Endodermal cell (in vitro differentiated cells): ENCODE results near the gene SERPING1. TPM values are rescaled to one million over a fixed set of nuclear protein-coding genes. Genes with fewer than 3 reads are reported as not detected.

Experiments used
- DNase-seq: peaks from one replicate; pipeline ENCODE4 v3.0.0-alpha.2; 2017
- H3K27ac ChIP-seq: 2 replicates; pipeline ENCODE4 v1.5.1; 2013; ENCODE audit warnings: mild to moderate bottlenecking, low read depth, low read length, moderate library complexity
- H3K27me3 ChIP-seq: 2 replicates; pipeline ENCODE4 v1.6.1; 2013; ENCODE audit warnings: mild to moderate bottlenecking, low read length, moderate library complexity; ENCODE audit not compliant: insufficient read depth, control insufficient read depth, poor library complexity, severe bottlenecking
- H3K36me3 ChIP-seq: 2 replicates; pipeline ENCODE4 v1.7.0; 2013; ENCODE audit warnings: mild to moderate bottlenecking, low read length, moderate library complexity; ENCODE audit not compliant: control insufficient read depth, insufficient read depth
- H3K4me1 ChIP-seq: one replicate; pipeline ENCODE4 v1.7.0; 2013; ENCODE audit warnings: low read length; ENCODE audit not compliant: control insufficient read depth, insufficient read depth
- H3K4me3 ChIP-seq: 2 replicates; pipeline ENCODE4 v1.5.1; 2013; ENCODE audit warnings: mild to moderate bottlenecking, low read length, moderate library complexity
- H3K9ac ChIP-seq: 2 replicates; pipeline ENCODE4 v1.6.1; 2013; ENCODE audit warnings: mild to moderate bottlenecking, low read length, moderate library complexity; ENCODE audit not compliant: poor library complexity, severe bottlenecking; ENCODE audit errors: extremely low read depth
- H3K9me3 ChIP-seq: 2 replicates; pipeline ENCODE4 v1.6.1; 2013; ENCODE audit warnings: mild to moderate bottlenecking, low read length, moderate library complexity; ENCODE audit not compliant: control insufficient read depth
- H3K27ac Mint-ChIP-seq: 2 replicates; pipeline ENCODE4 v1.8.0; 2020; ENCODE audit warnings: mixed read lengths
- H3K27me3 Mint-ChIP-seq: 2 replicates; pipeline ENCODE4 v1.8.0; 2021; ENCODE audit warnings: mild to moderate bottlenecking, mixed read lengths; ENCODE audit not compliant: insufficient read depth
- H3K36me3 Mint-ChIP-seq: 2 replicates; pipeline ENCODE4 v1.8.0; 2020; ENCODE audit warnings: low read depth, mixed read lengths
- H3K4me1 Mint-ChIP-seq: 2 replicates; pipeline ENCODE4 v1.8.0; 2020; ENCODE audit warnings: mixed read lengths
- H3K4me3 Mint-ChIP-seq: 2 replicates; pipeline ENCODE4 v1.8.0; 2020; ENCODE audit warnings: mild to moderate bottlenecking, moderate library complexity, mixed read lengths
- H3K9me3 Mint-ChIP-seq: 2 replicates; pipeline ENCODE4 v1.8.0; 2020; ENCODE audit warnings: mild to moderate bottlenecking, mixed read lengths
- whole genome bisulfite sequencing, 2 experiments: methylation state at CpG; one replicate each; pipeline versions ENCODE4 v1.1.5 to v1.1.7; 2013; ENCODE audit warnings: missing lambda C conversion rate in 2 of 2, mixed read lengths in 1 of 2; ENCODE audit not compliant: insufficient coverage in 1 of 2, insufficient read length in 1 of 2; 5-methylcytosine and 5-hydroxymethylcytosine counted together
- total RNA-seq, 2 donors: library from RNA; stranded (reverse); fragmentation: NEBNext Ultra II Directional in 1 of 2; extraction: Animal tissue kit (Norgen Biotek cat#: 25700) in 1 of 2; gene quantifications; 2 replicates in 1 of 2; 3 replicates in 1 of 2; pipeline ENCODE4 v1.2.1, GENCODE V29; 2021
- TF ChIP-seq, protein P1 (sequence below): fragments of 200-600 bp; sonication (generic); conservative IDR thresholded peaks from 2 replicates; pipeline ENCODE4 v1.5.0; 2021; ENCODE audit warnings: antibody characterized with exemption, mild to moderate bottlenecking

The SERPING1 gene
- total RNA-seq, 2 donors from 2014 or later, result 67.8 to 73.5 TPM

DNA sequence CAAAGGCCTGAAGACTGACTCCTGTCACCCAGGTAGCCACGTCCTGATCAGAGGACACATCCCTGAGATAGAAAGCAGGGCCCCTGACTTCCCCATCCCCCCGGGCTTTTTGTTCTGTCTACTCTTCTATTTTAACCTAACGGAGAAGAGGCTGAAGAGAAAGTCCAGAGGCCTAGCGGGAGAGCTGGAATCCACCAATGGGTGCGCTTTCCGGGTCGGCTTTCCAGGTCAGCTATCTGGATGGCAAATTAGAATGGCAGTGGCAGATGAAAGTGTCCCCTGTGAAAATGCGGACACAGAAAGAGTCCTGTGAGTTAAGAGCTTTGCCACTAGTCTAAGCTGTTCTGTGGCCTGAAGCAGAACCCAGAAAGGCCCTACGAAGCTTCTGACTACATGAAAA is 13.1 kb upstream of the SERPING1 start:
- Histone ChIP-seq H3K27ac (peak overlapping the region; percentile 72), H3K36me3 (no peaks in the 10 kb centered on the region), H3K27me3 (no peaks in the 10 kb centered on the region), H3K4me3 (no peak overlapping the region), H3K9me3 (peaks cover 6% of the 10 kb centered on the region), H3K9ac (no peak overlapping the region), H3K4me1 (no peaks in the 10 kb centered on the region)
- Mint-ChIP-seq H3K4me3 (no peak overlapping the region), H3K27ac (no peak overlapping the region), H3K27me3 (peaks cover 5% of the 10 kb centered on the region), H3K36me3 (no peaks in the 10 kb centered on the region), H3K4me1 (no peaks in the 10 kb centered on the region), H3K9me3 (peaks cover 8% of the 10 kb centered on the region)
- 82 to 91% methylated on average over 8 to 9 of the region's 9 CpGs for WGBS, 2 experiments
- DNase-seq, result no peak
- TF ChIP-seq, protein P1, sequence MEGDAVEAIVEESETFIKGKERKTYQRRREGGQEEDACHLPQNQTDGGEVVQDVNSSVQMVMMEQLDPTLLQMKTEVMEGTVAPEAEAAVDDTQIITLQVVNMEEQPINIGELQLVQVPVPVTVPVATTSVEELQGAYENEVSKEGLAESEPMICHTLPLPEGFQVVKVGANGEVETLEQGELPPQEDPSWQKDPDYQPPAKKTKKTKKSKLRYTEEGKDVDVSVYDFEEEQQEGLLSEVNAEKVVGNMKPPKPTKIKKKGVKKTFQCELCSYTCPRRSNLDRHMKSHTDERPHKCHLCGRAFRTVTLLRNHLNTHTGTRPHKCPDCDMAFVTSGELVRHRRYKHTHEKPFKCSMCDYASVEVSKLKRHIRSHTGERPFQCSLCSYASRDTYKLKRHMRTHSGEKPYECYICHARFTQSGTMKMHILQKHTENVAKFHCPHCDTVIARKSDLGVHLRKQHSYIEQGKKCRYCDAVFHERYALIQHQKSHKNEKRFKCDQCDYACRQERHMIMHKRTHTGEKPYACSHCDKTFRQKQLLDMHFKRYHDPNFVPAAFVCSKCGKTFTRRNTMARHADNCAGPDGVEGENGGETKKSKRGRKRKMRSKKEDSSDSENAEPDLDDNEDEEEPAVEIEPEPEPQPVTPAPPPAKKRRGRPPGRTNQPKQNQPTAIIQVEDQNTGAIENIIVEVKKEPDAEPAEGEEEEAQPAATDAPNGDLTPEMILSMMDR, result no peak

DNA sequence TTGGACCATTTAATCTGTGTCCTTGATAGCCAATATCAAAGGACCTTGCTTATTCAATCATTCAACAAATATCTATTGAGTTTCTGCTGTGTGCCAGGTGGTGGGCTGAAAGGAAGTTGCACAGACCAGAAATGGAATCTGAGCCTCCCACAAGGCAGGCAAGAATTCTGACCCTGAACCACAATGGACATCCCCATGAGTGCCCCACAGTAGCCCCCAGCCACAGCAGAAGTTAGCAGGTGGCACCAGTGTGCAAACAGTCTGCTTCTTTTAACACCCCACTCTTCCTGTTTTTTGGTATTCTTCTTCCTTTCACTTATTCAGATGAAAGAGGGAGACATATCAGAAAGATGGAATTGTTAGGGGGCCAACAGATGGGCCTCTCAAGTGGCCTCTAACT is 12.2 kb upstream of the SERPING1 start:
- H3K4me1 ChIP-seq, result no peaks in the 10 kb centered on the region
- H3K27me3 Mint-ChIP-seq, result peaks cover 3% of the 10 kb centered on the region
- no peak overlapping the region for H3K4me3 ChIP-seq
- H3K36me3 ChIP-seq, result no peaks in the 10 kb centered on the region
- no peak overlapping the region for H3K4me3 Mint-ChIP-seq
- no peak for DNase-seq
- H3K9me3 ChIP-seq, result peaks cover 6% of the 10 kb centered on the region
- H3K27me3 ChIP-seq, result no peaks in the 10 kb centered on the region
- H3K27ac Mint-ChIP-seq, result no peak overlapping the region
- H3K9ac ChIP-seq, result no peak overlapping the region
- TF ChIP-seq, protein P1, result no peak
- H3K27ac ChIP-seq, result peak overlapping the region; percentile 72
- no peaks in the 10 kb centered on the region for H3K36me3 Mint-ChIP-seq
- no peaks in the 10 kb centered on the region for H3K4me1 Mint-ChIP-seq
- peaks cover 8% of the 10 kb centered on the region for H3K9me3 Mint-ChIP-seq

DNA sequence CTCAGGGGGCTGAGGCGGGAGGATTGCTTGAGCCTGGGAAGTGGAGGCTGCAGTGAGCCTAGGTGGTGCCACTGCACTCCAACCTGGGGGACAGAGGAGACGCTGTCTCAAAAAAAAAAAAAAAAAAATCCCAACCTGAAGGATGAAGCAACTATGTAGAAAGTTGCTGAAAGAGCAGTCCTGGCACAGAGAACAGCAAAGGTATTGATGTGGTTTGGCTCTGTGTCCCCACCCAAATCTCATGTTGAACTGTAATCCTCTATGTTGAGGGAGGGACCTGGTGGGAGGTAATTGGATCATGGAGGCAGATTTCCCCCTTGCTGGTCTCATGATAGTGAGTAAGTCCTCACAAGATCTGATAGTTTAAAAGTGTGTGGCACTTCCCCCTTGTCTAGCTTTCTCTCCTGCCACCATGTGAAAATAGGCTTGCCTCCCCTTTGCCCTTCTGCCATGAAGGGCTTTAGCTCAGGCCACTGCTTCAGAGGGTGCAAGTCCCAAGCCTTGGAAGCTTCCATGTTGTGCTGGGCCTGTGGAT is 10.7 kb upstream of the SERPING1 start:
- Histone ChIP-seq H3K9me3 (peaks cover 6% of the 10 kb centered on the region), H3K9ac (no peak overlapping the region), H3K4me1 (no peaks in the 10 kb centered on the region), H3K4me3 (no peak overlapping the region), H3K36me3 (no peaks in the 10 kb centered on the region), H3K27ac (no peak overlapping the region), H3K27me3 (no peaks in the 10 kb centered on the region)
- 46 to 88% methylated on average over 1 to 2 of the region's 2 CpGs for WGBS, 2 experiments
- peaks cover 3% of the 10 kb centered on the region for H3K27me3 Mint-ChIP-seq
- H3K27ac Mint-ChIP-seq, result no peak overlapping the region
- H3K4me3 Mint-ChIP-seq, result no peak overlapping the region
- no peaks in the 10 kb centered on the region for H3K4me1 Mint-ChIP-seq
- no peak for DNase-seq
- H3K9me3 Mint-ChIP-seq, result peaks cover 8% of the 10 kb centered on the region
- H3K36me3 Mint-ChIP-seq, result no peaks in the 10 kb centered on the region
- TF ChIP-seq, protein P1, result no peak
